Measurements from ENCODE around the gene MORC3.
"Not testable (repeated sequence)": the region's sequence is repeated elsewhere in the genome, so short reads cannot be mapped to it uniquely, and the experiment has no call there.

The MORC3 gene

DNA sequence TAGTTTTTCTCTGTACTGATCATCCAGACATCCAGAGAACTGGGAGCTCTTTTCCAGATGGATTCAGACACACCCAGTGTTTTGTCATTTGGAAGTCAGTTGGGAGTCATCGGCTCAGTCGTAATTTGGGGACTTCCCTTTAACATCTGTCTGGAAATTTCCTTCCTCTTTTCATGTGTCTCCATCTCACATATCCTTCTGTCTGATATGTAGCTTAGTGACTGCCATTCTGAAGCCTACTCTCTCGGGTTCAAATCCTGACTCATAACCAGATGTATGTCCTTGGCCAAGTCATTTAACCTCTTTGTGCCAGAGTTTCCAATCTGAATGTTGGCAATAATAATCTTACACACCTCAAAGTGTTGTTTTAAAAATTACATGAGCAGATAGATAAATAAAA lies 3.0 kb downstream of the MORC3 start:
- DNase-seq = peak; percentile 15 to 37

DNA sequence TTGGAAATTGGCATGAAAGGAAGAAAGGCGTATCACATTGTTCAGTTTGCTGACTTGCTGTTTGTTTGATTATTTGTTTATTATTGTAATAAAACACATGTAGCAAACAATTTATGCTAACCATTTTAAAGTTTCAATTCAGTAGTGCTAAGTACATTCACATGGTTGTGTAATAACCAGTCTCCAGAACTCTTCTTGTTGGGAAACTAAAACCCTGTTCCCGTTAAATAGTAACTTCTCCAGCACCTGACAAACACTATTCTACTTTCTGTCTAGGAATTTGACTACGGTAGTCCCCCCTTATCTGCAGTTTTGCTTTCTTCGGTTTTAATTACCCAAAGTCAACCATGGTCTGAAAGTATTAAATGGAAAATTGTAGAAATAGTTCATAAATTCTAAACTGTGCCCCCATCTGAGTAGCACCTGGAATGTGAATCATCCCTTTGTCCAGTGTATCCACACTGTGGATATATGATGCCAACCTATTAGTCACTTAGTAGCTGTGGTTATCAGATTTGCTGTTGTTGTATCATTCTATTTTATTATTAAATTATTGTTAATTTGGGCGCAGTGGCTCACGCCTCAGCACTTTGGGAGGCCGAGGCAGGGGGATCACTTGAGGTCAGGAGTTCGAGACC lies 5.5 kb downstream of the MORC3 start:
- DNase-seq = no peak

DNA sequence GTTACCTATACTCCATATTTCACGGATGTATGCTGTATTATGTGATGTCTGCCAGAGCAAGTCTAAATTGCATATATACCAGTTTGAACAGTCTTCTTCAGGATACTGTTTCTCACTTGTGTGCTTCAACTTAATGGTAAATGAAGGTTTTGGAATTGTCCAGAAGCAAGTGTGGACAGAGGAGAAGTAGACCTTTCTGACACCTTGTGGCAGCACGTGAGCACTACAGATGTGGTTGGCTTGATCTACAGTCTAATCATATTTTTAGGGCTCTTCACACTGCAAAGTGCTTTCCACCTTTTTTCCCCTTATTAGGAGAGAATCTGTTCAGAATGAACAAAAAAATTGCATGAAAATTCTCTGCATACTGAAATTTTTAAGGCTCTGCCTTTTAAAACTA lies 10.9 kb downstream of the MORC3 start:
- DNase-seq = peak; percentile 67

DNA sequence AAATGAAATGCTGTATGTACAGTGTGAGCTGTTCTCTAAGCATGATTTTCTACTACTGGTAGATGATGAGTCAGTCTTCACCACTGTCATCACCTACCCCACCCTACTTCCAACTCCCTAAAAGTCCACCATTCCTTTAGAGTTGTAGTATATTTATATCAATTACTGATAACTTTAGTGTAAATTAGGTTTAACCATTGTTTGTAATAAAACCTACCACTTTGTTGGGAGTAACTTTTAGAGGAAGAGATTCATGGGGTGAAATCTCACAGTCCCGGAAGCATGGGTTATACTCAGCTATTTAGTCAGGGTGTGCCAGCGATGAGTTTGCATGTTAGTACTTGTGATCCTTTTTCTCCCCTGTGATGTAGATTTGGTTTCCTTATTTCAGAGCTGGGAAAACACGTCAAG lies 17.1 kb downstream of the MORC3 start:
- no peak for DNase-seq

DNA sequence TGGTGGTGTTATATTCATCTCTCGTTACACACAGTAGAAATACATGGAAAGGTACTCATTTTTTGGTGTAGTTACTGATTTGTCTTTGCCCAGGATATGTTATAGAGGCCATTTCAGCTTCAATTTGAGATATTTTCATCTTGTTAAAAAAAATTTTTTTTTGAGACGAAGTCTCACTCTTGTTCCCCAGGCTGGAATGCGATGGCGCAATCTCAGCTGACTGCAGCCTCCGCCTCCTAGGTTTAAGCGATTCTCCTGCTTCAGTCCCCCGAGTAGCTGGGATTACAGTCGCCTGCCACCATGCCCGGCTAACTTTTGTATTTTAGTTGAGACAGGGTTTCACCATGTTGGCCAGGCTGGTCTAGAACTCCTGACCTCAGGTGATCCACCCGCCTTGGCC lies 19.0 kb downstream of the MORC3 start:
- DNase-seq = no peak

DNA sequence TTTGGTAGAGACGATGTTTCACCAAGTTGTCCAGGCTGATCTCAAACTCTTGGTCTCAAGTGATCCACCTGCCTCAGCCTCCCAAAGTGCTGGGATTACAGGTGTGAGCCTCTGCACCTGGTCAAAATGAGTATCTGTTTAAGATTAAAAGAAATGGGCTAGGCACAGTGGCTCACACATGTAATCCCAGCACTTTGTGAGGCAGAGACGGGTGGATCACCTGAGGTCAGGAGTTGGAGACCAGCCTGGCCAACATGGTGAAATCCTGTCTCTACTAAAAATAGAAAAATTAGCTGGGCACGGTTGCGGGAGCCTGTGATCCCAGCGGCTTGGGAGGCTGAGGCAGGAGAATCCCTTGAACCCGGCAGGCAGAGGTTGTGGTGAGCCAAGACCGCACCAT lies 22.6 kb downstream of the MORC3 start:
- DNase-seq = not testable (repeated sequence)

DNA sequence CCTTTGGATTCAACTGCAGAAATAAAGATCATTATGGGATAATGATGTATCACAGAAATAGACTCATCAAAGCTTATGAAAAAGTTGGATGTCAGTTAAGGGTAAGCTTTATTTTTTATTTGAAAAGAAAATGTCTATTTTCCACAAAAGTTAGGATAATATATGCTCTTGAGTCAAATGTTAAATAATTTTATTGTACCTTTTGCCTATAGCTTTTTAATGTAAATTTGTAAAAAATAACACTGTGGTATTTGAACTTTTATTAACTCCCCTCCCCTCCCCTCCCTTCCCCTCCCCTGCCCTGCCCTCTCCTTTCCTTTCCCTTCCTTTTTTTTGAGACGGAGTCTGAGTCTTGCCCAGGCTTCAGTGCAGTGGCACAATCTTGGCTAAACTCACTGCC lies 24.9 kb downstream of the MORC3 start:
- no peak for DNase-seq

DNA sequence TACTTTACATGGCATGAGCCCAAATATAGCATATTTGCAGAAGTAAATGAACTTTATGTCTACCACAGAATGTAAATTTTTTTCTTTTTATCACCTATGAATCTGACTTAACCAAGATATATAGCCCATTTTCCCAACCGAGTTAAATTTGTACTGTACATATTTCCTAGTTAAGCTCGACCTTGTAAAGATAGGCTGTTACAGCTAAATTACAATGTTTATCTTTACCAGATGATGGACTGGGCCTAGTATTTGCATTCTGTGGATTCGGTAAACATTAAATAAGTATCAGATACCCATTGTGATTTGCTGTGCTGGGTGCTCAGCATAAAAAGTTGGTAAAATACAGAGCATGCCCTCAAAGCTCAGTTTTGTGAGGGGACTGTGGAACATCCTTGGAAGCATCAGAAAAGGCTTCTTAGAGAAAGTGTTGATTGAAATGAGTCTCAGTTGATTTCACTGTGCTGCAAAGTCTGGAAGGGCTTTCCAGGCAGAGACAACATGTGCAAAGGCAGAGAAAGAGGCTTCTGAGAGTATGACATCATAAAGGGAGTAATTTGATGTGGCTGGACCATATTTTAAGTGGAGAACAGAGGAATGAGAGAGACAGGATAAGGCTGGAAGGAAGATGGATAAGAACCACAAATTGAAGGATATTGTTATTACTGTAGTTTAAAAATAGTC lies 27.4 kb downstream of the MORC3 start:
- DNase-seq = no peak

DNA sequence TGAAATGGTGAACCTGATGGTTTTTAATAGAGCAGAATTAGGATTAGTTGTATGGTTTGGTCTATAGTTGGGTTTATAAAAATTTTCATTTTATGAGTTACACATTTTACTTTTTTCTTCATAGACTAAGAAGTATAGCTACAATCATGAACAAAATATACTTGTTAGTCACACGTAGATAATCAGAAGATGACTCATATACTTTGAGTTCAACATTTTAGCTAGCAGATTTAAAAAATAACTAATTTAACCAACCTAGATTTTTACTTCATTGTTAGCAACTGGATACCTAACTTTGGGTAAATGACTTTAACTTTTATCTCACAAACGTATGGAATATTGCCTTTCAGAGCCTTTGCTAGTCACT lies 27.9 kb downstream of the MORC3 start:
- no peak for DNase-seq

DNA sequence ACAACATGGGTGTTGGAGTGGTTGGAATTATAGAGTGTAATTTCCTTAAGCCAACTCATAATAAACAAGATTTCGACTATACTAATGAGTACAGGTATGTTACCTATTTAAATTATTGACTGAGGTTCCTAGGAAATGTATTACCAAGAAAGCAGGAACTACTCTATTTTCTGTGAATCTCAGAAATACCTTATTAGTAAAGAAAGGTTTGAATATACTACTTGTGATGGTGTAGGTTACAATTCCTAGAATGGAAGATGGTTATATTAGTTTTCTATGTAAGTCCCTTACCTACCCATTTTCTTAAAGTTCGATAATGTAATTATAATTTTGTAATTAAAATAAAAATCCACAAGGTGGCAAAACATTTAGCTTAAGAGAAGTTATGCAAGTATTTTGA lies 29.3 kb downstream of the MORC3 start:
- DNase-seq = no peak

DNA sequence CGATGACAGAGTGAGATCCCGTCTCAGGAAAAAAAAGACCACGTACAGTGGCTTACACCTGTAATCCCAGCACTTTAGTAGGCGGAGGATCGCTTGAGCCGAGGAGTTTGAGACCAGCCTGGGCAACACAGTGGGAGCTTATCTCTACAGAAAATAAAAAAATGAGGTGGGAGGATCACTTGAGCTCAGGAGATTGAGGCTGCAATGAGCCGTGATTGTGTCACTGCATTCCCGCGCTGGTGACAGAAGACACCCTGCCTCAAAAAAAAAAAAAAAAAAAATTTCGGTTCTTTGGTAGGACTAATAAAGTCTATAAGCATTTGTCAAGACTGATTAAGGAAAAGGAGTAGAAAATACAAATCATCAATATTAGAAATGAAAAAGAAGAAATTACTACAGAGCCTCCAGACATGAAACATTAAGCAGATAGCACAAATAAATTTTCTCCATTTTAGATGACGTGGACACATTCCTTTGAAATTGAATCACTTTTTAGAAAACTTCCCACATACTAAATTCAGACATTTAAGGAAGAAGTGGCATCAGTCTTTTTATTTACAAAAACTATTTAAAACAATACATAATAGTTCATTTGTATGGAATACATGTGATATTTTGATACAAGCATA lies 30.4 kb downstream of the MORC3 start:
- DNase-seq = no peak

DNA sequence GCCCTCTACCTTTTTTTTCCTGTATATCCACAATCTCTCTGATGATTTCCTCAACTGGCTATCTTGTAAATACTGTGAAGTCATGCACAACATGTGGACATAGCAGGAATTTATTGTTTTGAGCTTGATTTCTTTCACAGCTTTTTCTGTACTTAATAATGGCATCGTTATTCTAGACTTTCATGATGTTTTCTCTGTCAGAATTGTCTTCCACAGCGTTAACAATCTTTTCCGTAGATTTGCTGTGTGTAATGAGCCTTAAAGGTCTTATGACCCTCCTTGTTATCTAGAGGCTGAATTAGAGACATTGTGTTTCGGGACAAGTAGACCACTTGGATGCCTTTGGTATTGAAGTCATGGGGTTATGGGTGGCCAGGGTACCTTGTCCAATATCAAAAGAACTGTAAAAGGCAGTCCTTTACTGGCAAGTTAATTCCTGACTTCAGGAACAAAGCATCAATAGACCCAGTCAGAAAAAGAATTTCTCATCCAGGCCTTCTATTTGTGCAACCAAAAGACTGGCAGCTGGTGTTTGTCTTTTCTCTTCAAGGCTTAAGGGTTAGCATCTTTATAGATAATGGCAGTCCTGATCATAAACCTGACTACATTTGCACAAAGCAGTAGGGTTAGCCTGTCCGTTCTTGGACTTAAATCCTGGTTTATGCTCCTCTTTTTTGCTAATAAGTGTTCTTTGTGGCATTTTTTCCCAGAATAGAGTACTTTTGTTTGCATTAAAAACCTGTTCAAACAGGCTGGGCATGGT lies 35.1 kb downstream of the MORC3 start:
- no peak for DNase-seq

DNA sequence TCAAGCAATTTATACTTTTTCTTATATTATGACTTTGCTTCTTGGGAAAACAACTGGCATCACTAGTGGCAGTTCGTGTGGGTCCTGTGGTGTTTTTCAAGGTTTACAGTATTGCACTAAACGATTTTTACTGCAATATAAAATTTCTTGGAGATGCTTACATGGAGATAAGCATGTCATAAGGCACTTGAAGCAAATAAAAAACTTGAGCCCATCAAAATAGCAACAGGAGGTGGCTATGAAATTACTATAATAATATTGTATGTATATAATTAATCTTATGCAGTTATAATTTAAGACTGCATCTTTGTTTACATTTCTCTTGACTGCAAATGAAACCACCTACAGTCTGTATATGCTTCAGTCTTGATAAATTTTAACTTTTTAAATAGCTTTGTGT lies 35.9 kb downstream of the MORC3 start:
- DNase-seq = no peak

DNA sequence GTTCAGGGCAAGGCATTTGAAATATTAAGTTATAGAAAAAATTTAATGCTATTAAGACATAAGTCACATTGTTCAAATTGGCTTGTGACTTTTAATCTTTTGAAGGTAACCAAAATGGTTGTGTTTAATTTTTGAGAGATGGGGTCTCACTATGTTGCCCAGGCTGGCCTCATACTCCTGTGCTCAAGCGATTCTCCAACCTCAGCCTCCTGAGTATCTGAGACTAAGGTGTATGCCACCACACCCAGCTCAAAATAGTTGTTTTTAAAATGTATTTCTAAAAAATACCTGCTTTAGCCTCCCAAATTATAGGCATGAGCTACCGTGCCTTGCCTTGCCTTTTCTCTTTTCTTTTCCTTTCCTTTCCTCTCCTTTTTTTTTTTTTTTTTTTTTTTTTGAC lies 39.2 kb downstream of the MORC3 start:
- DNase-seq = no peak

DNA sequence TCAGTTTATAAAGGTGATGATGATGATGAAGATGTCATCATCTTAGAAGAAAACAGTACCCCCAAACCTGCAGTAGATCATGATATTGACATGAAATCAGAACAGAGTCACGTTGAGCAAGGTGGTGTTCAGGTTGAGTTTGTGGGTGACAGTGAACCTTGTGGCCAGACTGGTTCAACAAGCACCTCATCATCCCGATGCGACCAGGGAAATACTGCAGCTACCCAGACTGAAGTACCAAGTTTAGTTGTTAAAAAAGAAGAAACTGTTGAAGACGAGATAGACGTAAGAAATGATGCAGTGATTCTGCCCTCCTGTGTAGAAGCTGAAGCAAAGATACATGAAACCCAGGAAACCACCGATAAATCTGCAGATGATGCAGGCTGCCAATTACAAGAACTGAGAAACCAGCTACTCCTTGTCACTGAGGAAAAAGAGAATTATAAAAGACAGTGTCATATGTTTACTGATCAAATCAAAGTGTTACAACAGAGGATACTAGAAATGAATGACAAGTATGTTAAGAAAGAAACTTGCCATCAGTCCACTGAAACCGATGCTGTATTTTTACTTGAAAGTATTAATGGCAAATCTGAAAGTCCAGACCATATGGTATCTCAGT lies 49.2 kb downstream of the MORC3 start:
- no peak for DNase-seq

DNA sequence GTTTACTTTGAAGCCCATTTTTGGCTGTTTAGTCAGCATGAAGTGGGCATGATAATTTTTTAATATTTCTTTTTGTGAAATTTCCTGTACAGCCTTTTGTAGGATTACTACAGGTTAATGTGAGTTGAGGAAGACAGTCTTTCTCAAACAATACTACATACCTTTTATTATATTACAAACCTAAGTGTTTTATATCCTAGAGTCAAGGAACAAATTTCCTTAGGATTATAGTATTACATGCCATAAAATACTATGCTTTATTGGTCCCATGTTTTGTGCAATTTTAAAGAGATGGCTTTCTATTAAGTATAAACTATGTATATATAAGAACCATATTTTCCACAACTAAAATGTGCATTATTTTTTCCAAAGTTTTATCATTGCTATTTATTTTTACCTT lies 56.0 kb downstream of the MORC3 start:
- no peak for DNase-seq

DNA sequence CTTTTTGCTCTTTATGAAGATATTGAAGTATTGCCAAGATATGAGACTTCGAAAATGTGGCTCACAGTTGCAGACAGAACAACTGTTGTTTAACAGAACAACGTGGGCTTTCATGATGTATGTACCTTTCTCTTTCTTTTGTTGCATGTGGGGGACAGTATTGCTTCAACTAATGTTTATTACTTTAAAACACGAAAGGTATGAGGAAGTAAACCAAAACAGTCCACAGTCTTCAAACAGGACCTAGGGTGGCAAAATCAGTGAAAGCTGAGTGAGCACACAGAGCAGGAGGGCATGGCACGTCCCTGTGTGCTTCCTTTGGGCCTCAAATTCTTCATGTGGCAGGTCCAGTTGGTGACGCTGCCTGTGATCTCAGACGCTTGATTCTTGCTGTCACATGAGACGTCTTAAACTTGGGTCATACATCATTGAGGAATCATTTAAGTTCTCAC lies 57.4 kb downstream of the MORC3 start:
- no peak for DNase-seq

DNA sequence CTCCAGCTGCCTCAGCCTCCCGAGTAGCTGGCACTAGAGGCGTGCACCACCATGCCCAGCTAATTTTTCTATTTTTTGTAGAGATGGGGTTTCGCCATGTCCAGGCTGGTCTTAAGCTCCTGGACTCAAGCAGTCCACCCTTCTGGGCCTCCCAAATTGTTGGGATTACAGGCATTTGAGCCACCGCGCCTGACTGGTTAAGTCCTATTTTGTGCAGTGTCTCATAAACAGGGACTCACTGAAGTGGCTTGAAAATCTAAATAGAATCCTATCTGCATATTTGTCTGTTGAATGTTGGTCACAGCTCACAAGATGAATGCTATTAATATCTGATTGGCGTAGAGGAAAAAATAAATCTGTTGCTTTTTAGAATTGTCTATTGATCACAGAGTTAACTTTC lies 59.3 kb downstream of the MORC3 start:
- DNase-seq = no peak

DNA sequence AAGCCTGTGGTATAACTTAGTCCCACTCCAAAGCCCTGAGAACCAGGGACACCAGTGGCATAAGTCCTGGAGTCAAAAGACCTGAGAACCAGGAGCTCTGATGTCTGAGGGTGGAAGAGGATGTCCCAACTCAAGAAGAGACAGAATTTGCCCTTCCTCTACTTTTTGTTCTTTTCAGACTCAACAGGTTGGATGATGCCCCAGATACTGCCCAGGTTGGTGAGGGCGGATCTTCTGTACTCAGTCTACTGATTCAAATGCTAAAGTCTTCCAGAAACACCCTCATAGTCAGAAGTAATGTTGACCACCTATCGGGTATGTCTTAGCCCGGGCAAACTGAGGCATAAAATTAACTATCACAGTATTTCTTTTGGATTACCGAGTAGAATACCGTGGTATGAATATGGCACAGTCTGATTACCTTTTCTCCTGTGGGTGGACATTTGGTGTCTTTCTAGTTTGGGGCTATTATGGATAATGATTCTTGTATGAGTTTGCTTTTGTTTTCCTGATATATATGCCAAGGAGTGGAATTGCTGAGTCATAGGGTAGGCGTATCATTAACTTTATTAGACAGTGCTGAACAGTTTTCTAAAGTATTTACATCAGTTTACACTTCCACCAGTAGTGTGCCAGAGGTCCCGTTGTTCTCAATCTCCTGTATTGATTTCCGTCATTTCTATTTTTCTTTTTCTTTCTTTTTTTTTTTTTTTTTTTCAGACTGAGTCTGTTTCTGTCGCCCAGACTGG lies 62.0 kb downstream of the MORC3 start:
- DNase-seq = no peak

DNA sequence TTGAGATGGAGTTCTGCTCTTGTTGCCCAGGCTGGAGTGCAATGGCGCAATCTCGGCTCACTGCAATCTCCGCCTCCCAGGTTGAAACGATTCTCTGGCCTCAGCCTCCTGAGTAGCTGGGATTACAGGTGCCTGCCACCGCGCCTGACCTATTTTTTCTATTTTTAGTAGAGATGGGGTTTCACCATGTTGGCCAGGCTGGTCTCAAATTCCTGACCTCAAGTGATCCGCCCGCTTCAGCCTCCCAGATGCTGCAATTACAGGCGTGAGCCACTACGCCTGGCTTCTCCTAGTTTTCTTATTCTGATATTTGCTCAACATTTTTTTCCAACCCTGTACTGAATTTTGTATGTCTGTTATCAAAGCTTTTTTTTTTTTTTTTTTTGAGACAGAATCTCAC lies 62.7 kb downstream of the MORC3 start:
- not testable (repeated sequence) for DNase-seq

DNA sequence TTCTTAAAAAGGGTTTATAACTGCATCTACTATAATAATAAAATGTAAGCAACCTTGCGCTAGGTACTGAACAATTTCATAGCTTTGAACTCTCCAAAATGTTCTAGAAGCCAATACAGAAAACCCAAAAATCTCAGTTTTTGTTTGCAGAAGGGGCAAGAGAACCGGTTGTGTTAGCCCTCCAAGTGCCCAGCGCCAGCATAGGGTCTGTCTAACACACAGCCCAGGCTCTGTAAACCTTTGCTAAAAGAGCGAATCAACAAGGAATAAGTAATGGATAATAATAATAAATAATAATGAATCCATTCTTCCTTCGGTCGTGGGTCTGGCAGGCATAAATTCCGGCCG lies 64.9 kb downstream of the MORC3 start:
- no peak for DNase-seq

DNA sequence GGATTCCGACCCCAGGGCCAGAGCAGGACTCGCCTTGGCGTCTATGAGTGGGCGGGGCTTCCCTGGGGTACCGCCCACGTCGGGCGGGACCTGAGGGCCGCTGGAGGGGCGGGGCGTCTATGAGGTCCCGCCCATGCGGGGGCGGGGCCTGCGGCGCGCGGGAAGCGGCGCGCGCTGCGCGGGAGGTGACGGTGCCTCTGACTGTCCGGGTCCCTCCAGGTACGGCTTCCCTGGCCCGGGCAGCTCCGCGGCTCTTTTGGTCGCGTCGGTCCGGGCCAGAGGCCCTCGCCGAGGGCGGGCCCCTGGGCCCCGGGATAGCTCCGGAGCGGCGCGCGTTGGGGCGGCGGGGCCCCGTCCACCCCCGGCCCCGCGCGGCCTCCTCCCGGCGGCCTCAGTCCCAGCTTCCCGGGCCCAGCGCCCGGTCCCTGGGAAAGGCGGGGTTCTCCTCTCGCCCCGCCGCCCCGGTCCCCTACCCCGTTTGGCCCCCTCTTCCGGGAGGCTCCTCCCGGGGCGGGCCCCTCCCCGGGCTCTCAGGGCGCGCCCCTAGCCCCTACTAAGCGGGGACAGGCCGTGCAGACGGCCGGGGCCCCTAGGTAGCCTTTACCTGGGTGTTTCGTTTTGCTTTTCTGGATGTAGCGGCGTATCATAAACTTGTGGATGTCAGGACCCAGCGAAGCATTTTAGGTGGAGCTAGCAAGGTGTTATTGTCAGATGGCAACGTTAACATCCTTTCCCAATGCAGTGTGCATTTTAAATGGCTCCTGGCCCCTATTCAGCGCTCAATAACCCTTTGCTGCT lies 65.4 kb downstream of the MORC3 start, which contains the start of gene CHAF1B:
Gene CHAF1B, plus strand, starts transcription at position 160 of the 798 bp plus-strand sequence. CDS start 745 bp downstream, outside the sequence.
- DNase-seq = peak; percentile 80 to 84
